DND-41 (cell line): ENCODE results near the gene ACTR10.

ENCODE experiments used
- ATAC-seq: fragments of 200-7000 bp; cut with Tn5 transposase; 3 replicates; pipeline ENCODE4 v1.9.1; 2021; ENCODE audit warnings: low read depth; ENCODE audit not compliant: insufficient read depth
- DNase-seq: peaks from one replicate; pipeline ENCODE4 v3.0.0-alpha.2; 2020
- H2AFZ ChIP-seq: 2 replicates; pipeline ENCODE4 v1.6.0; 2012; ENCODE audit warnings: low read depth, low read length
- H3K27ac ChIP-seq: 2 replicates; pipeline ENCODE4 v1.5.1; 2012; ENCODE audit warnings: low read length, inconsistent platforms
- H3K27me3 ChIP-seq: fragments of 200-600 bp; sonication (generic); 2 replicates; pipeline ENCODE4 v1.6.0; 2012; ENCODE audit warnings: low read length, mild to moderate bottlenecking, inconsistent platforms; ENCODE audit not compliant: insufficient read depth, poor library complexity
- H3K36me3 ChIP-seq: 2 replicates; pipeline ENCODE4 v1.5.1; 2012; ENCODE audit warnings: low read length, inconsistent platforms; ENCODE audit not compliant: insufficient read depth
- H3K4me1 ChIP-seq: 2 replicates; pipeline ENCODE4 v1.5.1; 2012; ENCODE audit warnings: mild to moderate bottlenecking, low read length; ENCODE audit not compliant: insufficient read depth
- H3K4me2 ChIP-seq: 2 replicates; pipeline ENCODE4 v1.6.0; 2012; ENCODE audit warnings: mild to moderate bottlenecking, moderate library complexity, low read length, inconsistent platforms; ENCODE audit not compliant: insufficient read depth
- H3K4me3 ChIP-seq, 2 experiments: fragments of 200-600 bp in 1 of 2; shearing (Covaris generic) in 1 of 2; 2 replicates each; pipeline ENCODE4 v1.5.1; 2012 to 2016; ENCODE audit warnings: inconsistent platforms in 2 of 2, low read length in 2 of 2, mild to moderate bottlenecking in 2 of 2, low read depth in 1 of 2, moderate library complexity in 1 of 2
- H3K79me2 ChIP-seq: 2 replicates; pipeline ENCODE4 v1.6.0; 2012; ENCODE audit warnings: low read length, inconsistent platforms; ENCODE audit not compliant: insufficient read depth
- H3K9ac ChIP-seq: 2 replicates; pipeline ENCODE4 v1.6.0; 2012; ENCODE audit warnings: low read depth, mild to moderate bottlenecking, inconsistent platforms, low read length, moderate library complexity
- H3K9me3 ChIP-seq: 2 replicates; pipeline ENCODE4 v1.5.1; 2012; ENCODE audit warnings: low read length, moderate library complexity, mild to moderate bottlenecking, inconsistent platforms; ENCODE audit not compliant: insufficient read depth, severe bottlenecking
- H4K20me1 ChIP-seq: 2 replicates; pipeline ENCODE4 v1.6.0; 2012; ENCODE audit warnings: low read length; ENCODE audit not compliant: insufficient read depth
- CTCF ChIP-seq: IDR thresholded peaks from 2 replicates; pipeline ENCODE4 v1.5.1; 2012; ENCODE audit warnings: borderline replicate concordance, low read length, moderate library complexity, mild to moderate bottlenecking; ENCODE audit not compliant: poor library complexity, severe bottlenecking; ENCODE audit errors: extremely low read depth
- EZH2 ChIP-seq: IDR thresholded peaks from 3 replicates; pipeline ENCODE4 v1.6.1; 2012; ENCODE audit warnings: borderline replicate concordance, low read depth, mild to moderate bottlenecking, moderate library complexity, low read length, inconsistent platforms; ENCODE audit not compliant: severe bottlenecking

The ACTR10 gene

GRCh38 chr14:58270628-58271027 is 70.7 kb downstream of the ACTR10 start:
- H3K36me3 ChIP-seq, result peaks cover 89% of the 10 kb centered on the region
- no peak for DNase-seq

DNA sequence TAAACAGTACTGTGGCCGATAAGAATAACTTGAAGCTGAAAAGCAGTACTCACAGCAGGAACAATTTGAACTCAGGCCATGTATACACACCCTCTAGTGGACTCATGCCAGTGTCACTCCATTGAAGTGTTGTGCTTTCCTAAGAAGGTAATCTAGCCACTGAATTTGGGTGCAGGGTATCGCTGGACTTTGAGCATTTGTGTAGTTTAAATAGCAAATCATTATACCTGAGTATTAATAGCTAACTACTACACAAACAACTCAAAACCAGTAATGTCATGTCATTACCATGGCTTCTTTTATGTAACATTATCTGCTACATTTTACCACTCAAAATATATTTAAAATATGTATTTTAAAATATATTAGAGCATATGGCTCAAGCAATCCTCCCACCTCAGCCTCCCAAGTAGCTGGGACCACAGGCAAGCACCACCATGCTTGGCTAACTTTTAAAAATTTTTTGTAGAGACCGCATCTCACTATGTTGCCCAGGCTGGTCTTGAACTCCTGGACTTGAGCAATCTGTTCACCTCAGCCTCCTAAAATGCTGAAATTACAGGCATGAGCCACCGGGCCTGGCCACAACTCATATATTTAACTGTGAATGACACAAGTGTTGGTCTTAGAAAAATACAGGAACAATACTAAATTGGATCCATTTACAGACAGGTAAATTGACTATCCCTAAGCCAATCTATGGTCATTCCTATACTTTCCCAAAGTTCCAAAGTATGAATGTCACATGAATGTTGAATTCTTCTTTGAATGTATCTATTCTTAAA is 72.8 kb downstream of the ACTR10 start:
- H4K20me1 ChIP-seq, result peaks cover 41% of the 10 kb centered on the region; the same call in 1 of the 2 replicates
- no peak overlapping the region for H3K4me3 ChIP-seq
- H3K4me2 ChIP-seq, result no peak overlapping the region
- no peaks in the 10 kb centered on the region for H3K9me3 ChIP-seq
- peaks cover 98% of the 10 kb centered on the region for H3K79me2 ChIP-seq
- peaks cover 22% of the 10 kb centered on the region for H3K4me1 ChIP-seq
- H3K27ac ChIP-seq, result no peak overlapping the region
- no peaks in the 10 kb centered on the region for H3K27me3 ChIP-seq
- peaks cover 88% of the 10 kb centered on the region for H3K36me3 ChIP-seq
- 0 out of 3 replicates have a peak, but pooled peaks have one; percentile 20 for ATAC-seq
- H3K9ac ChIP-seq, result no peak overlapping the region
- TF ChIP-seq EZH2 (no peak), CTCF (peak; percentile 18)
- no peak overlapping the region for H2AFZ ChIP-seq
- DNase-seq, result no peak

More at GRCh38 chr14:58270628-58271027, 70.7 kb downstream of the ACTR10 start:
- H3K27me3 ChIP-seq, result no peaks in the 10 kb centered on the region
- no peak overlapping the region for H2AFZ ChIP-seq
- H3K4me3 ChIP-seq, result no peak overlapping the region
- H3K4me1 ChIP-seq, result peaks cover 14% of the 10 kb centered on the region
- H3K4me2 ChIP-seq, result no peak overlapping the region
- peaks cover 31% of the 10 kb centered on the region; the same call in 1 of the 2 replicates for H4K20me1 ChIP-seq
- no peaks in the 10 kb centered on the region for H3K9me3 ChIP-seq
- ATAC-seq, result no peak
- H3K9ac ChIP-seq, result no peak overlapping the region
- TF ChIP-seq CTCF, result no peak
- no peak for TF ChIP-seq EZH2
- H3K27ac ChIP-seq, result no peak overlapping the region
- peaks cover 92% of the 10 kb centered on the region for H3K79me2 ChIP-seq

DNA sequence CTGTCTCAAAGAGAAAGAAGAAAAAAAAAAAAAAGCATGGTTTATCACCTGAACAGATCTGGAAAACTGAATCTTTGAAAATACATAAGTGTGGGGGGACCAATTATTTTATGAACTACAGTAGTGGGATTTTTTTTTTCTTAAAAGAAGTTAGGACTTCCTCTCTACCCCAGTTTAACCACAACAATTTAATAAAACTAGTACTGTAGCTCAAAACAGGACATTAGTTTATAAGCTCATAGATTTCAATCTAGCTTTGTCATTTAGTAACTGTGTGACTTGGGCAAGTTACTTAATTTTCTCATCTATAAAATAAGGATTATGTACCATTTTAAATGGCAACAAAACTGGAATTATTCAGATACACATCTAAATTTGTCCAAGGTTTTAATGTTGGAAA is 74.9 kb downstream of the ACTR10 start:
- Histone ChIP-seq H3K9me3 (no peaks in the 10 kb centered on the region), H3K4me1 (peaks cover 22% of the 10 kb centered on the region), H3K9ac (0 out of 2 replicates have a peak overlapping the region, but pooled peaks have one; percentile 1), H2AFZ (no peak overlapping the region), H3K79me2 (peaks cover 98% of the 10 kb centered on the region), H3K27me3 (no peaks in the 10 kb centered on the region), H3K36me3 (peaks cover 88% of the 10 kb centered on the region), H4K20me1 (peaks cover 44% of the 10 kb centered on the region), H3K4me3 (no peak overlapping the region), H3K4me2 (no peak overlapping the region), H3K27ac (peak overlapping the region; percentile 60)
- TF ChIP-seq EZH2, result no peak
- TF ChIP-seq CTCF, result no peak
- DNase-seq, result no peak
- no peak; the same call in 2 of the 3 replicates for ATAC-seq
